Muscle layer of colon (tissue), 2 donors: ENCODE data around the gene ARHGAP27.

Source experiments
- H3K27ac ChIP-seq: one replicate; pipeline ENCODE4 v1.7.0; 2013; ENCODE audit warnings: low read depth, mild to moderate bottlenecking, low read length, moderate library complexity
- H3K27me3 ChIP-seq, 2 donors: one replicate each; pipeline ENCODE4 v1.7.0; 2013; ENCODE audit warnings: low read length in 2 of 2, mild to moderate bottlenecking in 2 of 2; ENCODE audit not compliant: insufficient read depth in 2 of 2, control insufficient read depth in 1 of 2
- H3K36me3 ChIP-seq: one replicate; pipeline ENCODE4 v1.7.0; 2013; ENCODE audit warnings: mild to moderate bottlenecking, low read length; ENCODE audit not compliant: insufficient read depth
- H3K4me1 ChIP-seq: one replicate; pipeline ENCODE4 v1.7.0; 2013; ENCODE audit warnings: mild to moderate bottlenecking, low read length; ENCODE audit not compliant: insufficient read depth
- H3K4me3 ChIP-seq, 2 donors: one replicate each; pipeline ENCODE4 v1.7.0; 2013; ENCODE audit warnings: low read length in 2 of 2, low read depth in 1 of 2, mild to moderate bottlenecking in 1 of 2, moderate library complexity in 1 of 2
- H3K9ac ChIP-seq: one replicate; pipeline ENCODE4 v1.7.0; 2013; ENCODE audit warnings: low read length
- H3K9me3 ChIP-seq: one replicate; pipeline ENCODE4 v1.7.0; 2013; ENCODE audit warnings: mild to moderate bottlenecking, low read length
- donor health status: abdominal sarcoma.
- donor health status: Adenocarcinoma of cecum.

ARHGAP27 gene

DNA sequence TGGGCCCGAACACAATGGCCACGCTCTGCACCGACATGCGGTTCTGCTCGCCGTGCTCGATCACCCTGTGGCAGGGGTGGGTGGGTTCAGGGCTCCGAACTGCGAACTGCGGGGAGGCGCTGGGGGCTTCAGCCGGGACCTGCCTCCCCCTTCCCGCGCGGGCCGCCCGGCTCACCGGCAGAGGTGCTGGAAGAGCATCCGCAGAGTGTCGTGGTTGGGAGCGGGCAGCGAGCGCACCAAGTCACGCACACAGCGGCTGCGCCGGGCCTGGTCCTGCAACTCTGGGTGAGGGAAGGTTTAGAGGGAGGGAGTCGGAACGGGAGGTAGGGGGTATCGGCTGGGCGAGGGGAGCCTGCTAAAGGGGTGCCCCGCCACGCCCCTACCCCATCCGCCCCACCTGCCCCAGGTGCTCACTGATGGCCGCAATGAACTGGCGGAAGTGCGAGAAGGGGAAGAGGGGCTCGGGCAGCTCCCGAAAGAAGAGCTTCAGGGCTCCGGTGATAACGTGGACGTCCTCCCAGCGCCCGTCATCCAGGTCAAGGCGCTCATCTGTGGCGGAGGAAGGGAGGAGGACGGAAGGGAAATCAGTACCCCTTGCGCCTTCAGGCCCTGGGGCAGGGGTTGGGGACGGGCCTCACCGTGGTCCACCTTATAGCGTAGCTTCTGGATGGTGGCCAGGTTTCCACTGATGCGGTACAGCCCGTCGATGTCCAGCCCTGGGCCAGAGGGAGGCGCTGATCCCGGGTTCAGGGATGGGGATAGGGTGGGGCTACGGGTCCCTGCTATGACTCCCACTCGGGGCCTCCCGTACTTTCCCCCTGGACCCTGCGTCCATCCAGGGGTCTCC, 36.9 kb downstream of the ARHGAP27 start:
- H3K9ac ChIP-seq: no peak overlapping the region
- no peaks in the 10 kb centered on the region for H3K9me3 ChIP-seq
- H3K36me3 ChIP-seq: no peaks in the 10 kb centered on the region
- no peaks in the 10 kb centered on the region for H3K4me1 ChIP-seq
- peak overlapping the region; percentile 23 to 59 for H3K4me3 ChIP-seq
- peaks cover 0 to 5% of the 10 kb centered on the region in 2 donors for H3K27me3 ChIP-seq
- H3K27ac ChIP-seq: no peak overlapping the region

GRCh38 chr17:45394913-45395568, 37.6 kb downstream of the ARHGAP27 start:
- Histone ChIP-seq H3K4me3 (peak overlapping the region; percentile 23 to 59), H3K9me3 (no peaks in the 10 kb centered on the region), H3K9ac (no peak overlapping the region), H3K4me1 (no peaks in the 10 kb centered on the region), H3K36me3 (no peaks in the 10 kb centered on the region), H3K27ac (no peak overlapping the region), H3K27me3 (peaks cover 0 to 5% of the 10 kb centered on the region in 2 donors)

- no peak overlapping the region for H3K9ac ChIP-seq
- H3K27ac ChIP-seq: no peak overlapping the region
- peaks cover 0 to 7% of the 10 kb centered on the region in 2 donors for H3K27me3 ChIP-seq
- H3K9me3 ChIP-seq: no peaks in the 10 kb centered on the region
- no peaks in the 10 kb centered on the region for H3K4me1 ChIP-seq
- H3K36me3 ChIP-seq: no peaks in the 10 kb centered on the region
- peak overlapping the region; percentile 23 to 59 for H3K4me3 ChIP-seq
These were observed 38.1 kb downstream of the ARHGAP27 start for GRCh38 chr17:45394564-45394912.

GRCh38 chr17:45394091-45394490, 38.6 kb downstream of the ARHGAP27 start:
- Histone ChIP-seq H3K4me3 (no peak overlapping the region), H3K4me1 (no peaks in the 10 kb centered on the region), H3K36me3 (no peaks in the 10 kb centered on the region), H3K9me3 (no peaks in the 10 kb centered on the region), H3K27ac (no peak overlapping the region), H3K9ac (no peak overlapping the region), H3K27me3 (peaks cover 0 to 12% of the 10 kb centered on the region in 2 donors)

DNA sequence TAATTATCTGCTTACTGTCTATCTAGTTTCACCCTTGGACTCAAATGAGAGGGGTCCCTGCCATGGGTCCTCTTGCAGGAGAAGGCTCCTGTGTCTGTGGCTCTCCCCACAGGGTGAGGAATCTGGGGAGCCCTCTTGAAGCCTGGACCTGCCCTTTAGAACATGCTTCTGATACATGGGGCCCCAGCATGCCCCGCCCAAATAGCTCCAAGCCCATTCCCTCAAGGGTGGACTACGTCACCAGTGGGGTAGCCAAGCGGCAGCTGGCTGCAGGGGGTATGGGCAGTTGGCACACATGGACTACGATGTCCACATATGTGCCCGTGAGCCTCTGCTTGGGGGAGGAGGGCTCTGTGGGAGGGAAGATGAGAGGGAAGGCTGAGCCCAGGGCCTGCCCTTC, 39.3 kb downstream of the ARHGAP27 start:
- Histone ChIP-seq H3K9me3 (no peaks in the 10 kb centered on the region), H3K9ac (no peak overlapping the region), H3K36me3 (no peaks in the 10 kb centered on the region), H3K27me3 (peaks cover 0 to 12% of the 10 kb centered on the region in 2 donors), H3K4me1 (no peaks in the 10 kb centered on the region), H3K27ac (no peak overlapping the region), H3K4me3 (no peak overlapping the region)

DNA sequence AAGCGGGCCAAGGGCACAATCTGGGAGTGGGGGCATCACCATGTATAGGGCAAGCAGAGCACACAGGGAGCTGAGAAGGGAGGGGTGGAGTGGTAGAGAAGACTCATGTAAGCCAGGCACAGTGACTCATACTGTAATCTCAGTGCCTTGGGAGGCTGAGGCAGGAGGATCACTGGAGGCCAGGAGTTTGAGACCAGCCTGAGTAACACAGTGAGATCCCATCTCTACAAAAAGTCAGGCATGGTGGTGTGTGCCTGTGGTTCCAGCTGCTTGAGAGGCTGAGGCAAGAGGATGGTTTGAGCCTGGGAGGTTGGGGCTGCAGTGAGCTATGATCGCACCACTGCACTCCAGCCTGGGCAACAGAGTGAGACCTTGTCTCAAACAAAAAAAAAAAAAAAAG, 40.8 kb downstream of the ARHGAP27 start:
- Histone ChIP-seq H3K9me3 (no peaks in the 10 kb centered on the region), H3K9ac (no peak overlapping the region), H3K4me1 (no peaks in the 10 kb centered on the region), H3K27me3 (peaks cover 0 to 12% of the 10 kb centered on the region in 2 donors), H3K4me3 (no peak overlapping the region), H3K27ac (no peak overlapping the region), H3K36me3 (no peaks in the 10 kb centered on the region)

GRCh38 chr17:45391291-45391690, 41.4 kb downstream of the ARHGAP27 start:
- Histone ChIP-seq H3K27ac (no peak overlapping the region), H3K4me3 (no peak overlapping the region), H3K9me3 (no peaks in the 10 kb centered on the region), H3K36me3 (no peaks in the 10 kb centered on the region), H3K4me1 (no peaks in the 10 kb centered on the region), H3K27me3 (peaks cover 0 to 11% of the 10 kb centered on the region in 2 donors), H3K9ac (no peak overlapping the region)

- H3K36me3 ChIP-seq: no peaks in the 10 kb centered on the region
- H3K4me1 ChIP-seq: no peaks in the 10 kb centered on the region
- no peak overlapping the region for H3K27ac ChIP-seq
- no peak overlapping the region for H3K9ac ChIP-seq
- no peaks in the 10 kb centered on the region for H3K9me3 ChIP-seq
- H3K4me3 ChIP-seq: no peak overlapping the region
- H3K27me3 ChIP-seq: peaks cover 0 to 6% of the 10 kb centered on the region in 2 donors
These were observed 43.3 kb downstream of the ARHGAP27 start for GRCh38 chr17:45389354-45389753.

DNA sequence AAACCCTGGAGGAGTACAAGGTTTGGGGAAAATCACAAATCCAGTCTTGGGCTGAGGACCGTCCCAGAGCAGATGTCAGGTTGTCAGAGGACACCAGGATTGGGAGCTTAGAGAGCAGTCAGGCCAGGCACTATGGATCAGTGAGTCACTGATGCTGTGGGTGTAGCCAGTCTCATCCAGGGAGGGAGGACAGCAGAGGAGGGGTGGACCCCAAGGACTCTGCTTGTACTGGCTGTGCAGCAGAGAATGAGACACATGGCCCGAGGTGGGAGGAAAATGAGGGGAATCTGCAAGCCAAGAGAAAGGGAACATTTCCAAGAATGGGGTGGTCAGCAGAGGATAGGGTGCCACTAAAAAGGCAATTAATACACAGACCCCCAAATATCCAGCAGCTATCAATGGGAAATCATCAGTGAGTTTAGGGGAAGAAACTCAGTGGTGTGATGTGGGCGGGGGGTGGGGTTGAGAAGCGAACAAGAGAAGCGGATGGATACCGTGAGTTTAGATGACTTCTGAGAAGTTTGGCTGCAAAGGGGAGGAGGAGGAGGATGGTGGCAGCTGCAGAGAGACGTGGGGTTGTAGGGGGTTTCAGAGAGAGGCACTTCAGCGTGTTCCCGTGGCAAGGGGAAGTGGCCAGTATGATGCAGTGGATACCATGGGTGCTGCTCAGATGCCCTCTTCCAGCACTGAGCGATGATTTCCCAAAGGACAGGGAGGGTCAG, 43.9 kb downstream of the ARHGAP27 start:
- Histone ChIP-seq H3K36me3 (no peaks in the 10 kb centered on the region), H3K4me1 (no peaks in the 10 kb centered on the region), H3K9me3 (no peaks in the 10 kb centered on the region), H3K27me3 (peaks cover 0 to 6% of the 10 kb centered on the region in 2 donors), H3K4me3 (no peak overlapping the region), H3K27ac (no peak overlapping the region), H3K9ac (no peak overlapping the region)

GRCh38 chr17:45387739-45388138, 44.9 kb downstream of the ARHGAP27 start:
- Histone ChIP-seq H3K36me3 (no peaks in the 10 kb centered on the region), H3K9me3 (no peaks in the 10 kb centered on the region), H3K27ac (no peak overlapping the region), H3K4me1 (no peaks in the 10 kb centered on the region), H3K27me3 (peaks cover 0 to 6% of the 10 kb centered on the region in 2 donors), H3K9ac (no peak overlapping the region), H3K4me3 (no peak overlapping the region)

GRCh38 chr17:45386178-45386577, 46.5 kb downstream of the ARHGAP27 start:
- H3K27ac ChIP-seq: no peak overlapping the region
- no peak overlapping the region for H3K4me3 ChIP-seq
- H3K27me3 ChIP-seq: peaks cover 0 to 6% of the 10 kb centered on the region in 2 donors
- no peaks in the 10 kb centered on the region for H3K9me3 ChIP-seq
- H3K9ac ChIP-seq: no peak overlapping the region
- no peaks in the 10 kb centered on the region for H3K36me3 ChIP-seq
- no peaks in the 10 kb centered on the region for H3K4me1 ChIP-seq
